ENCODE measurements around the gene EPHA8.
A peak's percentile ranks its signal among the peaks of the same experiment; 100 is the strongest.

The EPHA8 gene

DNA sequence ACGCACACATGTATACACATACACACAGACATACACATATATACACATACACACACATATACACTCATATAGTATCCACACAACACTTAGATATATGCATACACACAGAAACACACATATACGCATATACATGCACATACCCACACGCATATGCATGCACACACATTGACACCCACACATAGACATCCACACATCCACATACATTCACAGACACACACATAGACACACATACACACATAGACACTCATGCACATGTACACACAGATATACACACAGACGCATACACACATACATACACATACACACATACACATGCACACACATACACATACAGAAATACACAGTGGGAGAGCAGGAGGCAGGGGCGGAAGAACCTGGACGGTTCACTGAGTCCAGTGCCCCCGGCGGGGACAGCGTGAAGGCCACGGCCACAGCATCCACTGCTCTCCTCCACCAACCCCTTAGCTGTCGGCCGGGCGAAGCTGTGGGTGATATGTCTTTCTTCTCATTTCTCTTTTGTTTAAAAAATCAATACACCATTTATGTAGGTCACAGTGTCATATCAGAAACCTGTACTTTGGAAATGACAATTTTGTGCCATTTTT is 86.9 kb downstream of the EPHA8 start:
- Histone ChIP-seq H3K9me3 (ENCODE audit: control insufficient read depth, insufficient read depth, low read depth, low read length) (no peaks in the 10 kb centered on the region), H3K27ac (ENCODE audit: extremely low read depth, low read depth, low read length) (no peak overlapping the region), H3K4me3 (ENCODE audit: low read depth, low read length) (no peak overlapping the region), H3K36me3 (ENCODE audit: control insufficient read depth in 2 of 2, insufficient read depth in 1 of 2, low read length in 2 of 2) (no peaks in the 10 kb centered on the region), H3K4me1 (ENCODE audit: control insufficient read depth, insufficient read depth, low read length) (no peaks in the 10 kb centered on the region)
- ChIA-PET CTCF (no interaction called here), POLR2A (no interaction called here)
- no peak for TF ChIP-seq ZNF121 (tag by site-specific recombination; IDR thresholded peaks at IDR 0.05)
- TF ChIP-seq, protein P1, sequence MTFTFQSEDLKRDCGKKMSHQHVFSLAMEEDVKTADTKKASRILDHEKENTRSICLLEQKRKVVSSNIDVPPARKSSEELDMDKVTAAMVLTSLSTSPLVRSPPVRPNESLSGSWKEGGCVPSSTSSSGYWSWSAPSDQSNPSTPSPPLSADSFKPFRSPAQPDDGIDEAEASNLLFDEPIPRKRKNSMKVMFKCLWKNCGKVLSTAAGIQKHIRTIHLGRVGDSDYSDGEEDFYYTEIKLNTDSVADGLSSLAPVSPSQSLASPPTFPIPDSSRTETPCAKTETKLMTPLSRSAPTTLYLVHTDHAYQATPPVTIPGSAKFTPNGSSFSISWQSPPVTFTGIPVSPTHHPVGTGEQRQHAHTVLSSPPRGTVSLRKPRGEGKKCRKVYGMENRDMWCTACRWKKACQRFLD (tag by site-specific recombination; IDR thresholded peaks at IDR 0.05) = peak; percentile 56; the same call in 1 of the 2 replicates
- TF ChIP-seq ZBTB21 (tag by site-specific recombination; IDR thresholded peaks at IDR 0.05) = no peak
- TF ChIP-seq ZNF175 (tag by site-specific recombination; IDR thresholded peaks at IDR 0.05) = 0 out of 2 replicates have a peak, but pooled peaks have one; percentile 25

- POLR2A ChIA-PET = no interaction called here
- CTCF ChIA-PET = interaction anchor here (1.6 kb wide), 1 partner anchor 11 kb away, joined by 4 read pairs; no protein-coding TSS in a partner anchor
- Histone ChIP-seq H3K4me3 (ENCODE audit: low read depth, low read length) (no peak overlapping the region), H3K36me3 (ENCODE audit: control insufficient read depth in 2 of 2, insufficient read depth in 1 of 2, low read length in 2 of 2) (no peaks in the 10 kb centered on the region), H3K9me3 (ENCODE audit: control insufficient read depth, insufficient read depth, low read depth, low read length) (no peaks in the 10 kb centered on the region), H3K27ac (ENCODE audit: extremely low read depth, low read depth, low read length) (no peak overlapping the region), H3K4me1 (ENCODE audit: control insufficient read depth, insufficient read depth, low read length) (no peaks in the 10 kb centered on the region)
- peak; percentile 44; the same call in 1 of the 2 replicates for TF ChIP-seq SCRT2 (tag by site-specific recombination; IDR thresholded peaks at IDR 0.05)
- no peak for TF ChIP-seq ZNF174 (tag by site-specific recombination; IDR thresholded peaks at IDR 0.05)
These were observed 88.9 kb downstream of the EPHA8 start for GRCh38 chr1:22651941-22652856.

DNA sequence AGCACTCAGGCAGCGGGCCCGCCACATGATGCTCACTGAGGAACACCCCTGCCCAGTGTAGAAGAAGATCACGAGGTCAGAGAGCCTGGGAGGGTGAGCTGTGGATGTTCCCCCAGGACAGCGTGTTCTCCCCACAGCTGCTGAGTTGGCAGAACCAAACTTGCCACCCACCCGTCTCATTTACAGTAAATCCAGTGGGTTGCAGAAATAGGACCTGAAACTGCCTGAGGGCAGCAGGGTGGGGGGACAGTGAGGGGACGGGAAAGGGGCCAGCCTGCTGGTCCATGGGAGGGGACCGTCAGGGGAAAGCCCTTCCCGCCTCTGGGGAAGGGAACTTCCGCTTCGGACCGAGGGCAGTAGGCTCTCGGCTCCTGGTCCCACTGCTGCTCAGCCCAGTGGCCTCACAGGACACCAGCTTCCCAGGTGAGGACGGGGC is 89.6 kb downstream of the EPHA8 start, which contains the start of gene C1QB:
Gene C1QB, plus strand, starts transcription at position 356 of the 436 bp plus-strand sequence. CDS start 6,227 bp downstream, outside the sequence.
- H3K9me3 ChIP-seq (ENCODE audit: control insufficient read depth, insufficient read depth, low read depth, low read length) = no peaks in the 10 kb centered on the region
- no peak within 1 kb of the TSS for H3K4me3 ChIP-seq (ENCODE audit: low read depth, low read length)
- TF ChIP-seq ZNF211 (tag by site-specific recombination; IDR thresholded peaks at IDR 0.05; ENCODE audit: low read depth) (no peak), FEZF1 (tag by site-specific recombination; IDR thresholded peaks at IDR 0.05) (no peak), ZNF223 (tag by site-specific recombination; IDR thresholded peaks at IDR 0.05) (no peak), ZNF701 (tag by site-specific recombination; IDR thresholded peaks at IDR 0.05) (no peak)
- TF ChIP-seq, protein P2, sequence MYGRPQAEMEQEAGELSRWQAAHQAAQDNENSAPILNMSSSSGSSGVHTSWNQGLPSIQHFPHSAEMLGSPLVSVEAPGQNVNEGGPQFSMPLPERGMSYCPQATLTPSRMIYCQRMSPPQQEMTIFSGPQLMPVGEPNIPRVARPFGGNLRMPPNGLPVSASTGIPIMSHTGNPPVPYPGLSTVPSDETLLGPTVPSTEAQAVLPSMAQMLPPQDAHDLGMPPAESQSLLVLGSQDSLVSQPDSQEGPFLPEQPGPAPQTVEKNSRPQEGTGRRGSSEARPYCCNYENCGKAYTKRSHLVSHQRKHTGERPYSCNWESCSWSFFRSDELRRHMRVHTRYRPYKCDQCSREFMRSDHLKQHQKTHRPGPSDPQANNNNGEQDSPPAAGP (tag by site-specific recombination; IDR thresholded peaks at IDR 0.05) = no peak
- ChIA-PET POLR2A (no interaction called here), CTCF (no interaction called here)
- no peak within 1 kb of the TSS for H3K27ac ChIP-seq (ENCODE audit: extremely low read depth, low read depth, low read length)
- H3K4me1 ChIP-seq (ENCODE audit: control insufficient read depth, insufficient read depth, low read length) = no peaks in the 10 kb centered on the region
- H3K36me3 ChIP-seq (ENCODE audit: control insufficient read depth in 2 of 2, insufficient read depth in 1 of 2, low read length in 2 of 2) = no peaks in the 10 kb centered on the region
